ENCODE measurements around the gene DRC1.

DNA sequence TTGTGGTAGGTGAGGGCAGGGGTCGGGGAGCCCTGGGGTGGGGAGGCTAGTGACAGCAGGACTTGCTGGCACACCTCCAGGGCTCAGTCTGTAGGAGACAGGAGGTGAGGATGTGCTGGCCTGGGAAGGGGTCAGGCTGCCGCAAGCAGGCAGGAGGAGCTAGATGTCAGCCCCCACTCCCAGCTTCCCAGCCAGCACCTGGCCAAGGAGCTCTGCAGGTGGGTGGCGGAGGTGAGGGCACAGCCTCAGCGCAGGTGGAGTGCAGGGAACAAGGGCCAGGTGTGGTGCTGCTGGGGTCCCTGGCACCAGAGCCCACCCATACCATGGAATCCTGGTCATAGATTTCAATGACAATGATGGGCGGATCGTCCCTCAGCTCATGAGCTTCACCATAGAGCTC lies 73.3 kb downstream of the DRC1 start:
- TF ChIP-seq, protein P1, sequence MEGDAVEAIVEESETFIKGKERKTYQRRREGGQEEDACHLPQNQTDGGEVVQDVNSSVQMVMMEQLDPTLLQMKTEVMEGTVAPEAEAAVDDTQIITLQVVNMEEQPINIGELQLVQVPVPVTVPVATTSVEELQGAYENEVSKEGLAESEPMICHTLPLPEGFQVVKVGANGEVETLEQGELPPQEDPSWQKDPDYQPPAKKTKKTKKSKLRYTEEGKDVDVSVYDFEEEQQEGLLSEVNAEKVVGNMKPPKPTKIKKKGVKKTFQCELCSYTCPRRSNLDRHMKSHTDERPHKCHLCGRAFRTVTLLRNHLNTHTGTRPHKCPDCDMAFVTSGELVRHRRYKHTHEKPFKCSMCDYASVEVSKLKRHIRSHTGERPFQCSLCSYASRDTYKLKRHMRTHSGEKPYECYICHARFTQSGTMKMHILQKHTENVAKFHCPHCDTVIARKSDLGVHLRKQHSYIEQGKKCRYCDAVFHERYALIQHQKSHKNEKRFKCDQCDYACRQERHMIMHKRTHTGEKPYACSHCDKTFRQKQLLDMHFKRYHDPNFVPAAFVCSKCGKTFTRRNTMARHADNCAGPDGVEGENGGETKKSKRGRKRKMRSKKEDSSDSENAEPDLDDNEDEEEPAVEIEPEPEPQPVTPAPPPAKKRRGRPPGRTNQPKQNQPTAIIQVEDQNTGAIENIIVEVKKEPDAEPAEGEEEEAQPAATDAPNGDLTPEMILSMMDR (IDR thresholded peaks at IDR 0.05), result no peak
- TF ChIP-seq POLR2A (IDR thresholded peaks at IDR 0.05), result no peak

Measured in uterus (tissue), 2 donors.